HG02678 (cell line): ENCODE data around the gene AP5S1.

Experiments
- ATAC-seq: cut with Tn5 transposase; IDR thresholded peaks from one replicate; pipeline ENCODE4 v1.9.1; 2021; ENCODE audit warnings: mild to moderate bottlenecking, moderate library complexity; ENCODE audit not compliant: unreplicated experiment

Gene AP5S1

DNA sequence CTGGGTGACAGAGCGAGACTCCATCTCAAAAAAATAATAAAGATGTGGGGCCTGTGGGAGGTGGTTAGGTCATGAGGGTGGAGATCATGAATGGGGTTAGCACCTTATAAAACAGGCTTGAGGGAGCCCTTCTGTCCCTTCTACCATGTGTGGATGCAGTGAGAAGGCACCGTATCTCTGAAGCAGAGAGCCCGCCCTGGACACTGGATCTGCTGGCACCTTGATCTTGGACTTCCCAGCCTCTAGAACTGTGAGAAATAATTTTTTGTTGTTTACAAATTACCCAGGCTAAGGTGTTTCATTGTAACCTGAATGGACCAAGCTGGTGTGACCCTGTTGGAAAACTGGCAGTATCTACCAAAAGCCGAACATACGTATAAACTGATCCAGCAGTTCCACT lies 53.2 kb downstream of the AP5S1 start:
- no peak for ATAC-seq

DNA sequence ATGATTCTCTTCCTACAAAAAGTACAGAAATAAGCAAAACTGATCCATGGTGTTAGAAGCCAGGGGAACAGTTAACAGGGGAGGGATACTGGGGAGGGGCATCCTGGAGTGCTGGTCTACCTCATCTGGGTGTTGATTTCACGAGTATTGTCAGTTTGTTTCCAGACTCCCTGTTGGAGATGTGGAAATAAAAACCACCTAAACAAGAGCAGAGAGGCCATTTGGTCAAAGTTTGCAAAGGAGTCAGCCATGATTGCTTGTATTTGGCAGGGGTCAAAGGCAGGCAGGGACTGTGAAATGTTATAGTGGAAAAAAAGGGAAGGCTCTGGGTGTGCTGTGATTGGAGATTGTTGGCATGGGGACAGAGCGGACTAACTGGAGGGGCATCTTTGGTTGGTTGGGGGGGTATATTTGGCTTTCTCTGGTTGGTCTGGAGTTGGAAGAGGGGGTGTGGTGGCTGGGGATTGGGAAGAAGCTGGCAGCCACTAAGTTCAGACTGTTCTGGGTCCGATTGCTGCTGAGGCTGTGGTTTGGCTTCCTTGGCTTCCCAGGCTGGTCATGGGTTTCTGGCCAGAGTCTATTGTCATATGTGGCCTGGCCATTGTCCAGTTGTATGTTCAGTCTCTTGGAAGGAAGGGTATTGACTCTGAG lies 54.0 kb downstream of the AP5S1 start:
- no peak for ATAC-seq

DNA sequence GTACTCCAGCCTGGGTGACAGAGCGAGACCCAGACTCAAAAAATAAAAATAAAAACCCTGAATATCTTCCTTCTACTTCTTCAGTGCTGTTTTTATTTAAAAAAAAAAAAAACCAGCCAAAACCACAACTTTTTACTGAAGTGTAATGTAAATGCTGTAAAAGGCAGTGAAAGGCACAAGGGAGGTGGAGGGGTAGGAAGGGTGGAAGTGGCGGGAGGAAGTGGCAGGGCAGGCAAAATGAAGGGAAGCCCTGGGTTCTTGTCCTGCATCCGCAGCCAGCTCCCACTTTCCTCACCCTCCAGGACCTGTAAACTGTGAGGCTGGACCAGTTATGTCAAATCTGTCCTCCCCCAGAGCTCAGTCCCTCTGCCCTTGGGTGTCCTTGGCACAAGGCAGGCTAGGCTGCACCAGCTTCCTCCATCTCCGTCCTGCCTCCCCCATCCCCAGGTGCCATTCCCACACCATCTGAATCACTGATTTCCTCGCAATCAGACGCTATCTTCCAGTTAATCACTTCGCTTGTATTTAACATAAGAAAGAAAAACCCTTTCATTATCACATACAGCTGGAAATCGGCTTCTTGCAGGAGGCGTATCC lies 55.1 kb downstream of the AP5S1 start:
- no peak for ATAC-seq

DNA sequence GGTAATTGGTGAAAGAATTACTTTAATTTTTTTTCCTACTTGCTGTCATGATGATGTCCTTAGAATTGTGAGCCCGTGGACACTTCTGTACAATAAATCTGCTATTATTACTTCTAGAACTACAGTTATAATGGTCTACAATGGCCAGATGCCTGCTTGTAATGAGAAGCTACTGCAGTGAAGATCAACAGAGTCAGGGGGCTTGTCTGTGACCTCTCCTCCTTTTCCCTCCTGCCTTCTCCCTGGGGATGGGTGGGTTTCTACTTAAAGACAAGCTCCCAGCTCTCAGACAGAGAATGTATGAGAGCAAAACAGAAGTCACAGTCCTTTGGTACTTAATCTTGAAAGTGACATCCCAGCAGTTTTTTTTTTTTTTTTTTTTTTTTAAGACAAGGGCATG lies 55.7 kb downstream of the AP5S1 start:
- no peak for ATAC-seq

DNA sequence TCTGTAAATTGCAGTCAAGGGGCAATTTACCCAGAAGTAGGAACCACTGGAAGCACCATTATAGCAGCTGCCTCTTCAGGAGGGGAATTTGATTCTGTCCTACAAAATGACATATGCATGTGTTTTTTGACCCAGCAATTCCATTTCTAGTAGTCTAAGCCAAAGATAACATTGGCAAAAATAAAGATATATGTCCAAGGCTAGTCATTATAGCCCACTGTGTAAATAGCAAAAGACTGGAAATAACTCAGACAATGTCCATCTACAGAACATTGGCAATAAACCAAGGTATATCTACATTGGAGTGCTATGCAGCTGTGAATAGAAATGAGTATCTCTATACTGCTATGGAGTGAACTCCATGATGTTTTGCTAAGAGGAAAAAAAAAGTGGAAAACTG lies 56.3 kb downstream of the AP5S1 start:
- ATAC-seq: no peak
